Fibroblast of lung (primary cell): ENCODE measurements around the gene KLC1. TPM values are rescaled to one million over a fixed set of nuclear protein-coding genes. Genes with fewer than 3 reads are reported as not detected.

Source experiments
- DNase-seq, 2 donors: peaks; one replicate each; pipeline versions ENCODE4 v3.0.0 to v3.0.0-alpha.2; 2010; ENCODE audit warnings: low read depth in 2 of 2
- H2AFZ ChIP-seq: 2 replicates; pipeline ENCODE4 v1.5.1; 2012; ENCODE audit warnings: low read length, control low read depth, inconsistent platforms
- H3K27ac ChIP-seq: 2 replicates; pipeline ENCODE4 v1.5.1; 2011; ENCODE audit warnings: low read length, control low read depth; ENCODE audit not compliant: insufficient read depth
- H3K27me3 ChIP-seq: 2 replicates; pipeline ENCODE4 v1.5.1; 2011; ENCODE audit warnings: mild to moderate bottlenecking, low read length; ENCODE audit not compliant: control insufficient read depth, insufficient read depth
- H3K36me3 ChIP-seq: 2 replicates; pipeline ENCODE4 v1.5.1; 2011; ENCODE audit warnings: low read length; ENCODE audit not compliant: control insufficient read depth, insufficient read depth
- H3K4me1 ChIP-seq: 2 replicates; pipeline ENCODE4 v1.5.1; 2011; ENCODE audit warnings: low read length; ENCODE audit not compliant: control insufficient read depth, insufficient read depth; ENCODE audit errors: extremely low read depth
- H3K4me2 ChIP-seq: 2 replicates; pipeline ENCODE4 v1.5.1; 2011; ENCODE audit warnings: low read length, control low read depth; ENCODE audit not compliant: insufficient read depth; ENCODE audit errors: extremely low read depth
- H3K4me3 ChIP-seq, 4 experiments: fragments of 200-600 bp in 1 of 4; sonication (generic) in 1 of 4; replicated peaks in 1 of 4; 2 replicates each; pipeline ENCODE4 v1.5.1; 2011 to 2016; ENCODE audit warnings: low read length in 4 of 4, low read depth in 3 of 4, mild to moderate bottlenecking in 3 of 4, control low read depth in 2 of 4, inconsistent platforms in 1 of 4, mixed read lengths in 1 of 4; ENCODE audit not compliant: insufficient read depth in 1 of 4; ENCODE audit errors: control extremely low read depth in 1 of 4
- H3K79me2 ChIP-seq: 2 replicates; pipeline ENCODE4 v1.5.1; 2012; ENCODE audit warnings: mild to moderate bottlenecking, low read length, inconsistent platforms; ENCODE audit not compliant: control insufficient read depth, insufficient read depth
- H3K9ac ChIP-seq: 2 replicates; pipeline ENCODE4 v1.5.1; 2011; ENCODE audit warnings: mild to moderate bottlenecking, low read length, control low read depth; ENCODE audit not compliant: insufficient read depth
- H3K9me3 ChIP-seq: 2 replicates; pipeline ENCODE4 v1.5.1; 2012; ENCODE audit warnings: low read depth, low read length; ENCODE audit not compliant: control insufficient read depth, insufficient read depth
- H4K20me1 ChIP-seq: 2 replicates; pipeline ENCODE4 v1.5.1; 2011; ENCODE audit warnings: low read length; ENCODE audit not compliant: control insufficient read depth, insufficient read depth; ENCODE audit errors: extremely low read depth
- EZH2 ChIP-seq: IDR thresholded peaks from 2 replicates; pipeline ENCODE4 v1.5.1; 2012; ENCODE audit warnings: low read length, control low read depth, mild to moderate bottlenecking; ENCODE audit errors: missing control alignments
- polyA plus RNA-seq, 2 donors: library from polyadenylated mRNA; depleted of rRNA in 1 of 2; stranded (reverse) in 1 of 2; unstranded in 1 of 2; fragments of >200 nt; gene quantifications; 2 replicates each; pipeline ENCODE4 v1.2.1, GENCODE V29; 2011 to 2012; ENCODE audit warnings: missing spikeins in 1 of 2
- total RNA-seq: library from RNA; depleted of rRNA; stranded (reverse); fragments of >200 nt; gene quantifications from 2 replicates; pipeline ENCODE4 v1.2.1, GENCODE V29; 2014
- TF ChIP-seq, protein P1 (sequence below), 2 donors: IDR thresholded peaks in 1 of 2; conservative IDR thresholded peaks in 1 of 2; 1 replicate in 1 of 2; 2 replicates in 1 of 2; pipeline ENCODE4 v1.5.1; 2011 to 2012; ENCODE audit warnings: low read length in 2 of 2, control low read depth in 1 of 2, inconsistent platforms in 1 of 2, low read depth in 1 of 2, mild to moderate bottlenecking in 1 of 2

Gene KLC1
- total and polyA plus RNA-seq, 2 donors (not counting 1 experiment from before 2014, with no cell fraction given): 180 to 219 TPM

DNA sequence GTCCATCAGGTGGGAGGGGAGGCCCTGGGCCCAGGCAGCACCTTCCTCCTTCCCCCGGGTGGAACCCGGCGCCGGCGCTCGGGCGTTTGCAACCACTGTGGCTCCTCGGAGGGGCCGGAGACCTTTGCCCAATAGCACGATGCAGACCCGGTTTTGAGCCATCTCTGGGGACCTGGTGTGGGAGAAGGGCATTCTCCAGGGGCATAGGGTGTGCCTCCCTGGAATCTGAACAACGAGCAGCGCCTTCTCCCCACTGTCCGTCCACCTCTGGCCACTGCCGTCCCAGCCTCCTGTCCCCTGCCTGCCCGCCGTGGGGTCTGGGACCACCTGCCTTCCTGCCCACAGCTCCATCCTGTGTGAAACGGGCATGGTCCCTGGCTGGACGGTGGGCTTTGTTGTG lies 99.1 kb downstream of the KLC1 start:
- no peaks in the 10 kb centered on the region for H3K9me3 ChIP-seq
- peaks cover 4% of the 10 kb centered on the region for H3K4me1 ChIP-seq
- no peaks in the 10 kb centered on the region for H4K20me1 ChIP-seq
- no peak overlapping the region for H2AFZ ChIP-seq
- no peaks in the 10 kb centered on the region for H3K27me3 ChIP-seq
- H3K9ac ChIP-seq: no peak overlapping the region
- H3K4me2 ChIP-seq: no peak overlapping the region
- TF ChIP-seq, protein P1, sequence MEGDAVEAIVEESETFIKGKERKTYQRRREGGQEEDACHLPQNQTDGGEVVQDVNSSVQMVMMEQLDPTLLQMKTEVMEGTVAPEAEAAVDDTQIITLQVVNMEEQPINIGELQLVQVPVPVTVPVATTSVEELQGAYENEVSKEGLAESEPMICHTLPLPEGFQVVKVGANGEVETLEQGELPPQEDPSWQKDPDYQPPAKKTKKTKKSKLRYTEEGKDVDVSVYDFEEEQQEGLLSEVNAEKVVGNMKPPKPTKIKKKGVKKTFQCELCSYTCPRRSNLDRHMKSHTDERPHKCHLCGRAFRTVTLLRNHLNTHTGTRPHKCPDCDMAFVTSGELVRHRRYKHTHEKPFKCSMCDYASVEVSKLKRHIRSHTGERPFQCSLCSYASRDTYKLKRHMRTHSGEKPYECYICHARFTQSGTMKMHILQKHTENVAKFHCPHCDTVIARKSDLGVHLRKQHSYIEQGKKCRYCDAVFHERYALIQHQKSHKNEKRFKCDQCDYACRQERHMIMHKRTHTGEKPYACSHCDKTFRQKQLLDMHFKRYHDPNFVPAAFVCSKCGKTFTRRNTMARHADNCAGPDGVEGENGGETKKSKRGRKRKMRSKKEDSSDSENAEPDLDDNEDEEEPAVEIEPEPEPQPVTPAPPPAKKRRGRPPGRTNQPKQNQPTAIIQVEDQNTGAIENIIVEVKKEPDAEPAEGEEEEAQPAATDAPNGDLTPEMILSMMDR (conservative IDR thresholded peaks at IDR 0.05 in 1 of 2, IDR thresholded peaks at IDR 0.05 in 1 of 2; ENCODE audit: low read depth in 1 of 2, low read length in 2 of 2): no peak
- TF ChIP-seq EZH2: no peak
- no peak overlapping the region for H3K4me3 ChIP-seq
- DNase-seq: no peak
- peaks cover 16% of the 10 kb centered on the region for H3K36me3 ChIP-seq
- H3K79me2 ChIP-seq: peaks cover 19% of the 10 kb centered on the region
- no peak overlapping the region for H3K27ac ChIP-seq

DNA sequence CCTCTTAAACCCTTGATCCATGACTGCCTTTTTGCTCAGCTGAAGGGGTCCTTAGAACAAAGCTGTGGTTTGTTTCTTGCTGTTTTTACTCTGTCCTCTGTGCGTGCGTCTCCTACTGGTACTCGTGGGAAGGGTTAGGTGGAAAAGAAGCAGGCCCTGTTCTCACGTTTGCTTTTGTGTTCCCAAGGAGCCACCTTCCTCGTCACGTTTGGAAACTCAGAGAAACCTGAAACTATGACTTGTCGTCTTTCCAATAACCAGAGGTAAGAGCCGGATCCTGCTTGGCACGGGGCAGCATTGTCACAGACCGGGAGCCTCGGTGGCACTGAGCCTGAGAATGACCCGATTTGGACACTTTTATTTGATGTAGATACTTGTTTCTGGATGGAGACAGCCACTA lies 99.7 kb downstream of the KLC1 start:
- peaks cover 18% of the 10 kb centered on the region for H3K36me3 ChIP-seq
- no peak overlapping the region for H3K9ac ChIP-seq
- H3K27me3 ChIP-seq: no peaks in the 10 kb centered on the region
- peaks cover 4% of the 10 kb centered on the region for H3K4me1 ChIP-seq
- no peak overlapping the region for H3K27ac ChIP-seq
- TF ChIP-seq, protein P1 (conservative IDR thresholded peaks at IDR 0.05 in 1 of 2, IDR thresholded peaks at IDR 0.05 in 1 of 2; ENCODE audit: low read depth in 1 of 2, low read length in 2 of 2): no peak
- TF ChIP-seq EZH2: no peak
- no peak overlapping the region for H3K4me3 ChIP-seq
- no peak overlapping the region for H2AFZ ChIP-seq
- DNase-seq: no peak
- no peaks in the 10 kb centered on the region for H4K20me1 ChIP-seq
- peaks cover 16% of the 10 kb centered on the region for H3K79me2 ChIP-seq
- no peak overlapping the region for H3K4me2 ChIP-seq
- H3K9me3 ChIP-seq: no peaks in the 10 kb centered on the region

DNA sequence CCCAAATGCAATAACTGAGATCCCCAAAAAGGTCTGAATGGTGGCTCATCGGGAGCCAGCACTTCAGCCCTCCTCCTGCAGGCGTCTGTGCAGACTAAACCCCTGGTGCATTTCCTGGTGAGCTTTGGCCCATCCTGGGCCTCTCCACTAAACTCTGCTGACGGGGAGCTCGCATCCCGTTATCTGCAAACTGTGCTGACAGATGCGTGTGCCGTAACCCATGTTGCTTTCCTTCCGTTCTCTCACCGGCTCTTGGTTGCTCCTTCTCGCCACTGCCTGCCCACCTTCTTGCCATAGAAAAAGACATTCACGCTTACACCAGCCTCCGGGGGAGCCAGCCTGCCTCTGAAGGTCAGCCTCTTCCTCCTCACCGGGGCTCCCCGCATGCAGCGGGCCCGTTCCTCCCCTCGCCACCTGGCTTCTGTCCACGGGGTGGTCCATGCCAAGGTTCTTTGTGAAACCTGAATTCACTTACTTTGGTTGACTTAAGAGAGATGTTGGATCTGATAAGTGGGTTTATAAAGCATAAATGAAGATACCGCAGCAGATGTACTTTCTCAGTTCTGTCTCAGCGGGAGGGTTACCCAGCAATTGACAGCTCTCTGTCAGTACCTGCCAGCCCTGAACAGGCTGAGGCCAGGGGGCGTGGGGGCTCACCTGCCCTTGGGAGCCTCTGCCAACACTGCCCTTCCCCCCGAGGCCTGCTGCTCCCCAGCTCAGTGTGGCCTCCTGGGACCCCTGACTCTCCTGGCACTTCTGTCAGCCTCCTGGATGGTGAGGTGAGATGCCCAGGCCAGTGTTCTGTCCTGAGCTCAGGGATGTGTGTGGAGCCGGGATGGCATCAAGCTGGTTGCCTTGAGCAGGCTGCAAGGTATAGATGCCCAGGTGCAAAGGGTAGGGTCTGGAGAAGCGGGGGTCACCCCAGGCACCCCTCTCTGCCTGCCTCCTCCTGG lies 100.8 kb downstream of the KLC1 start:
- Histone ChIP-seq H3K4me2 (no peak overlapping the region), H3K27me3 (no peaks in the 10 kb centered on the region), H4K20me1 (no peaks in the 10 kb centered on the region)

More for the DNA sequence above, 100.8 kb downstream of the KLC1 start:
- H3K4me3 ChIP-seq: no peak overlapping the region
- no peak overlapping the region for H3K9ac ChIP-seq
- peaks cover 12% of the 10 kb centered on the region for H3K79me2 ChIP-seq
- H2AFZ ChIP-seq: no peak overlapping the region
- no peak overlapping the region for H3K27ac ChIP-seq
- DNase-seq: no peak
- peaks cover 18% of the 10 kb centered on the region for H3K36me3 ChIP-seq
- no peaks in the 10 kb centered on the region for H3K9me3 ChIP-seq
- no peak for TF ChIP-seq EZH2
- TF ChIP-seq, protein P1 (conservative IDR thresholded peaks at IDR 0.05 in 1 of 2, IDR thresholded peaks at IDR 0.05 in 1 of 2; ENCODE audit: low read depth in 1 of 2, low read length in 2 of 2): no peak
- no peaks in the 10 kb centered on the region for H3K4me1 ChIP-seq
